Breast epithelium (tissue), 4 donors: ENCODE data around the gene PELI2. TPM values are rescaled to one million over a fixed set of nuclear protein-coding genes. Genes with fewer than 3 reads are reported as not detected.
A peak's percentile ranks its signal among the peaks of the same experiment; 100 is the strongest.

ENCODE experiments used
- DNase-seq, 2 donors: peaks; one replicate each; pipeline ENCODE4 v3.0.0-alpha.2; 2019; ENCODE audit warnings: low spot score in 2 of 2
- H3K27ac ChIP-seq, 2 donors: fragments of 200-600 bp; sonication (generic) in 1 of 2; one replicate each; pipeline ENCODE4 v1.5.1; 2016 to 2019; ENCODE audit warnings: mild to moderate bottlenecking in 1 of 2
- H3K27me3 ChIP-seq, 2 donors: fragments of 200-600 bp; sonication (generic) in 1 of 2; one replicate each; pipeline versions ENCODE4 v1.5.1 to v1.6.0; 2017 to 2019; ENCODE audit warnings: control low read depth in 1 of 2, mild to moderate bottlenecking in 1 of 2
- H3K36me3 ChIP-seq: fragments of 200-600 bp; one replicate; pipeline ENCODE4 v1.5.1; 2019
- H3K4me1 ChIP-seq, 2 donors: fragments of 200-600 bp; sonication (generic); one replicate each; pipeline ENCODE4 v1.5.1; 2016 to 2019; ENCODE audit warnings: control low read depth in 1 of 2
- H3K4me3 ChIP-seq, 3 donors: fragments of 200-600 bp; sonication (generic); 1 replicate in 2 of 3; 2 replicates in 1 of 3; pipeline ENCODE4 v1.5.1; 2016 to 2019; ENCODE audit warnings: mild to moderate bottlenecking in 3 of 3, moderate library complexity in 2 of 3
- H3K9me3 ChIP-seq, 2 donors: fragments of 200-600 bp; sonication (generic) in 1 of 2; one replicate each; pipeline ENCODE4 v1.5.1; 2016 to 2019; ENCODE audit warnings: control low read depth in 1 of 2
- POLR2A ChIP-seq: fragments of 450-650 bp; IDR thresholded peaks from one replicate; pipeline ENCODE4 v1.6.1; 2016; ENCODE audit warnings: antibody characterized with exemption, mild to moderate bottlenecking, moderate library complexity
- POLR2AphosphoS5 ChIP-seq, 3 donors: sonication (generic); formaldehyde crosslinking; IDR thresholded peaks; one replicate each; pipeline ENCODE4 v1.6.1; 2017; ENCODE audit warnings: antibody characterized with exemption in 3 of 3
- intact Hi-C: fragments of 100-400 bp; cut with DNase I; formaldehyde crosslinking; loops from one replicate; pipeline ENCODE4 v1.15.1; 2023; ENCODE audit warnings: low total_unique reads
- total RNA-seq, 3 donors: library from RNA; depleted of rRNA; stranded (reverse); fragments of >200 nt; gene quantifications; one replicate each; pipeline ENCODE4 v1.1.0, GENCODE V29; 2016
- TF ChIP-seq, protein P1 (sequence below), 3 donors: fragments of 450-650 bp; IDR thresholded peaks; one replicate each; pipeline ENCODE4 v1.5.1; 2016 to 2017; ENCODE audit warnings: antibody characterized with exemption in 3 of 3, mild to moderate bottlenecking in 3 of 3, moderate library complexity in 3 of 3

PELI2 gene
- total RNA-seq, 3 donors from 2014 or later = 11.5 to 24.1 (median 16.2) TPM

GRCh38 chr14:56129933-56130332, 11.7 kb downstream of the PELI2 start:
- Histone ChIP-seq H3K4me1 (no peaks in the 10 kb centered on the region), H3K27ac (no peak overlapping the region), H3K36me3 (no peaks in the 10 kb centered on the region), H3K27me3 (no peaks in the 10 kb centered on the region), H3K4me3 (no peak overlapping the region), H3K9me3 (no peaks in the 10 kb centered on the region)
- no peak for DNase-seq
- TF ChIP-seq POLR2A (no peak), POLR2AphosphoS5 (IDR thresholded peaks at IDR 0.05) (no peak)
- TF ChIP-seq, protein P1, sequence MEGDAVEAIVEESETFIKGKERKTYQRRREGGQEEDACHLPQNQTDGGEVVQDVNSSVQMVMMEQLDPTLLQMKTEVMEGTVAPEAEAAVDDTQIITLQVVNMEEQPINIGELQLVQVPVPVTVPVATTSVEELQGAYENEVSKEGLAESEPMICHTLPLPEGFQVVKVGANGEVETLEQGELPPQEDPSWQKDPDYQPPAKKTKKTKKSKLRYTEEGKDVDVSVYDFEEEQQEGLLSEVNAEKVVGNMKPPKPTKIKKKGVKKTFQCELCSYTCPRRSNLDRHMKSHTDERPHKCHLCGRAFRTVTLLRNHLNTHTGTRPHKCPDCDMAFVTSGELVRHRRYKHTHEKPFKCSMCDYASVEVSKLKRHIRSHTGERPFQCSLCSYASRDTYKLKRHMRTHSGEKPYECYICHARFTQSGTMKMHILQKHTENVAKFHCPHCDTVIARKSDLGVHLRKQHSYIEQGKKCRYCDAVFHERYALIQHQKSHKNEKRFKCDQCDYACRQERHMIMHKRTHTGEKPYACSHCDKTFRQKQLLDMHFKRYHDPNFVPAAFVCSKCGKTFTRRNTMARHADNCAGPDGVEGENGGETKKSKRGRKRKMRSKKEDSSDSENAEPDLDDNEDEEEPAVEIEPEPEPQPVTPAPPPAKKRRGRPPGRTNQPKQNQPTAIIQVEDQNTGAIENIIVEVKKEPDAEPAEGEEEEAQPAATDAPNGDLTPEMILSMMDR (IDR thresholded peaks at IDR 0.05) = no peak
- intact Hi-C loops = no loop called here

GRCh38 chr14:56131004-56131864, 13.0 kb downstream of the PELI2 start:
- TF ChIP-seq POLR2AphosphoS5 (IDR thresholded peaks at IDR 0.05) = no peak
- TF ChIP-seq, protein P1 (IDR thresholded peaks at IDR 0.05) = no peak
- no peak for TF ChIP-seq POLR2A
- H3K36me3 ChIP-seq = no peaks in the 10 kb centered on the region
- no peaks in the 10 kb centered on the region for H3K9me3 ChIP-seq
- DNase-seq = no peak
- no peaks in the 10 kb centered on the region for H3K4me1 ChIP-seq
- no peaks in the 10 kb centered on the region for H3K27me3 ChIP-seq
- intact Hi-C loops = no loop called here
- H3K4me3 ChIP-seq = no peak overlapping the region
- H3K27ac ChIP-seq = no peak overlapping the region

- no peaks in the 10 kb centered on the region for H3K4me1 ChIP-seq
- DNase-seq = no peak
- no peaks in the 10 kb centered on the region for H3K9me3 ChIP-seq
- intact Hi-C loops = no loop called here
- no peaks in the 10 kb centered on the region for H3K36me3 ChIP-seq
- H3K27ac ChIP-seq = peak overlapping the region in 1 of 2 donors; percentile 5
- H3K4me3 ChIP-seq = no peak overlapping the region
- no peaks in the 10 kb centered on the region for H3K27me3 ChIP-seq
- TF ChIP-seq POLR2AphosphoS5 (IDR thresholded peaks at IDR 0.05) (no peak), POLR2A (no peak)
- TF ChIP-seq, protein P1 (IDR thresholded peaks at IDR 0.05) = no peak
These were observed 13.9 kb downstream of the PELI2 start for GRCh38 chr14:56131865-56132833.

DNA sequence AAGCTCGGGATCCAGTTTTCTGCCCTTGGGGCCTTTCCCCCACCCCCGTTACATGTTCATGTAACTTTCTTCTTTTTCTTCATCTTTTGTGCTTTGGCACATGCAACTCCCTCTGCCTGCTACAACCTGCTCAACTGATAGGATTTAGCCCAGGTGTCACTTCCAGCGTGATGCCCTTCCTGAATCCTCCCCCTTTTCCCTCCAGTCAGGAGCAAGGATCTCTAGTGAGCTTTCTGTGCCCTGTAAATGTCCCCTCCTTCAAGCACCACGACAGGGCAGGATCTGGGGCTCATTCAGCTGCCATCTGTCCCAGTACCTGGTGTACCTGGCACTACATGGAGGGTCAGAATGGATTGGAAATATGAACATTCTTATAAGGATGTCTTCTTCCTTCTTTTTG, 15.3 kb downstream of the PELI2 start:
- TF ChIP-seq POLR2AphosphoS5 (IDR thresholded peaks at IDR 0.05) = no peak
- TF ChIP-seq, protein P1 (IDR thresholded peaks at IDR 0.05) = no peak
- no peak for TF ChIP-seq POLR2A
- DNase-seq = no peak

More for the DNA sequence above, 15.3 kb downstream of the PELI2 start:
- H3K27ac ChIP-seq = no peak overlapping the region
- no peaks in the 10 kb centered on the region for H3K9me3 ChIP-seq
- no peak overlapping the region for H3K4me3 ChIP-seq
- H3K4me1 ChIP-seq = no peaks in the 10 kb centered on the region
- H3K36me3 ChIP-seq = no peaks in the 10 kb centered on the region
- intact Hi-C loops = no loop called here
- H3K27me3 ChIP-seq = no peaks in the 10 kb centered on the region
